Lung (tissue), 12 donors: Measurements from ENCODE around the gene SYNE4. TPM values are rescaled to one million over a fixed set of nuclear protein-coding genes. Genes with fewer than 3 reads are reported as not detected.

Experiments
- ATAC-seq: fragments of 200-7000 bp; cut with Tn5 transposase; one replicate; pipeline ENCODE4 v1.9.1; 2020; ENCODE audit warnings: moderate number of reproducible peaks; ENCODE audit not compliant: insufficient read depth, low FRiP score
- DNase-seq, 3 donors: peaks; one replicate each; pipeline ENCODE4 v3.0.0-alpha.2; 2013 to 2017
- H3K27ac ChIP-seq, 2 donors: one replicate each; pipeline ENCODE4 v1.5.1; 2013; ENCODE audit warnings: mild to moderate bottlenecking in 2 of 2, moderate library complexity in 2 of 2, control low read depth in 1 of 2, inconsistent platforms in 1 of 2, low read depth in 1 of 2, low read length in 1 of 2
- H3K27me3 ChIP-seq, 3 donors: one replicate each; pipeline ENCODE4 v1.5.1; 2013; ENCODE audit warnings: low read length in 2 of 3; ENCODE audit not compliant: control insufficient read depth in 3 of 3, insufficient read depth in 3 of 3
- H3K36me3 ChIP-seq, 4 donors: one replicate each; pipeline ENCODE4 v1.5.1; 2013; ENCODE audit warnings: low read length in 4 of 4, mild to moderate bottlenecking in 1 of 4, moderate library complexity in 1 of 4; ENCODE audit not compliant: control insufficient read depth in 4 of 4, insufficient read depth in 4 of 4
- H3K4me1 ChIP-seq, 5 donors: one replicate each; pipeline ENCODE4 v1.5.1; 2013; ENCODE audit warnings: low read length in 5 of 5, mild to moderate bottlenecking in 2 of 5, moderate library complexity in 1 of 5; ENCODE audit not compliant: control insufficient read depth in 5 of 5, insufficient read depth in 5 of 5
- H3K4me3 ChIP-seq: one replicate; pipeline ENCODE4 v1.5.1; 2013; ENCODE audit warnings: mild to moderate bottlenecking, control low read depth, moderate library complexity
- H3K9ac ChIP-seq, 2 donors: one replicate each; pipeline ENCODE4 v1.5.1; 2013; ENCODE audit warnings: low read length in 2 of 2, control low read depth in 1 of 2; ENCODE audit not compliant: insufficient read depth in 1 of 2
- H3K9me3 ChIP-seq, 4 donors: one replicate each; pipeline ENCODE4 v1.5.1; 2013; ENCODE audit warnings: low read length in 3 of 4, mild to moderate bottlenecking in 1 of 4, moderate library complexity in 1 of 4; ENCODE audit not compliant: control insufficient read depth in 4 of 4, insufficient read depth in 3 of 4
- CTCF ChIP-seq: IDR thresholded peaks from 2 replicates; pipeline ENCODE4 v1.5.1; 2012; ENCODE audit warnings: mild to moderate bottlenecking; ENCODE audit errors: control extremely low read depth, extremely low read depth
- WGBS, 2 donors: extraction: QIAGEN DNeasy Blood & Tissue Kit; methylation state at CpG; one replicate each; pipeline ENCODE4 v1.1.7; 2013; 5-methylcytosine and 5-hydroxymethylcytosine counted together
- polyA plus RNA-seq, 2 donors: library from polyadenylated mRNA; stranded (reverse); fragments of 200-250 nt; gene quantifications; one replicate each; pipeline ENCODE4 v1.2.1, GENCODE V29; 2013
- total RNA-seq, 2 donors: library from RNA; depleted of rRNA in 1 of 2; stranded (reverse); fragments of >200 nt in 1 of 2; gene quantifications; one replicate each; pipeline ENCODE4 v1.2.1, GENCODE V29; 2014 to 2021
- donor health status: control.
- donor health status: control.
- donor health status: Bipolar disorder and iron deficiency.
- donor health status: healthy.
- donor health status: DM: yes; HTN: yes; CAD: no.

The SYNE4 gene
- total and polyA plus RNA-seq, 4 donors, result 8.0 to 19.2 (median 11.6) TPM

- 94 to 95% methylated on average over 22 of the region's 22 CpGs for WGBS, 2 donors
- H3K27me3 ChIP-seq, result no peaks in the 10 kb centered on the region
- no peak overlapping the region for H3K4me3 ChIP-seq
- ATAC-seq (no peak), DNase-seq (no peak)
- H3K36me3 ChIP-seq, result peaks cover 0 to 26% (median 8%) of the 10 kb centered on the region in 4 donors
- TF ChIP-seq CTCF, result no peak
- no peaks in the 10 kb centered on the region for H3K9me3 ChIP-seq
- no peak overlapping the region for H3K27ac ChIP-seq
- peaks cover 0 to 6% (median 0%) of the 10 kb centered on the region in 5 donors for H3K4me1 ChIP-seq
- no peak overlapping the region for H3K9ac ChIP-seq
Observed at GRCh38 chr19:36019061-36019670, 10.6 kb upstream of the SYNE4 start.

- peaks cover 0 to 14% (median 3%) of the 10 kb centered on the region in 5 donors for H3K4me1 ChIP-seq
- DNase-seq, result peak; percentile 99 to 100 (median 99)
- no peaks in the 10 kb centered on the region for H3K9me3 ChIP-seq
- ATAC-seq, result peak; percentile 96
- H3K4me3 ChIP-seq, result peak within 1 kb of the TSS; percentile 60
- H3K36me3 ChIP-seq, result peaks cover 0 to 4% (median 1%) of the 10 kb centered on the region in 4 donors
- peak within 1 kb of the TSS; percentile 59 to 87 for H3K9ac ChIP-seq
- no peaks in the 10 kb centered on the region for H3K27me3 ChIP-seq
- no peak for TF ChIP-seq CTCF
- WGBS, 2 donors, result 2% methylated on average over 42 of the region's 42 CpGs
- H3K27ac ChIP-seq, result peak within 1 kb of the TSS; percentile 79 to 80
Observed at GRCh38 chr19:36014012-36014924, 5.7 kb upstream of the SYNE4 start, which contains the start of gene ALKBH6. Gene ALKBH6, minus strand, starts transcription at chr19:36014213. Its CDS starts 816 bp downstream, at chr19:36013397.

GRCh38 chr19:36013280-36014011, 4.8 kb upstream of the SYNE4 start:
- H3K36me3 ChIP-seq, result peaks cover 0 to 4% (median 1%) of the 10 kb centered on the region in 4 donors
- ATAC-seq (no peak), DNase-seq (no peak)
- H3K9ac ChIP-seq, result peak overlapping the region; percentile 59 to 87
- WGBS, 2 donors, result 32 to 33% methylated on average over 15 of the region's 15 CpGs
- H3K4me1 ChIP-seq, result peaks cover 0 to 14% (median 3%) of the 10 kb centered on the region in 5 donors
- no peaks in the 10 kb centered on the region for H3K9me3 ChIP-seq
- TF ChIP-seq CTCF, result no peak
- H3K4me3 ChIP-seq, result peak overlapping the region; percentile 60
- H3K27me3 ChIP-seq, result no peaks in the 10 kb centered on the region
- peak overlapping the region; percentile 79 to 80 for H3K27ac ChIP-seq
